Measurements from ENCODE around the gene CRYBG2.

Gene CRYBG2

DNA sequence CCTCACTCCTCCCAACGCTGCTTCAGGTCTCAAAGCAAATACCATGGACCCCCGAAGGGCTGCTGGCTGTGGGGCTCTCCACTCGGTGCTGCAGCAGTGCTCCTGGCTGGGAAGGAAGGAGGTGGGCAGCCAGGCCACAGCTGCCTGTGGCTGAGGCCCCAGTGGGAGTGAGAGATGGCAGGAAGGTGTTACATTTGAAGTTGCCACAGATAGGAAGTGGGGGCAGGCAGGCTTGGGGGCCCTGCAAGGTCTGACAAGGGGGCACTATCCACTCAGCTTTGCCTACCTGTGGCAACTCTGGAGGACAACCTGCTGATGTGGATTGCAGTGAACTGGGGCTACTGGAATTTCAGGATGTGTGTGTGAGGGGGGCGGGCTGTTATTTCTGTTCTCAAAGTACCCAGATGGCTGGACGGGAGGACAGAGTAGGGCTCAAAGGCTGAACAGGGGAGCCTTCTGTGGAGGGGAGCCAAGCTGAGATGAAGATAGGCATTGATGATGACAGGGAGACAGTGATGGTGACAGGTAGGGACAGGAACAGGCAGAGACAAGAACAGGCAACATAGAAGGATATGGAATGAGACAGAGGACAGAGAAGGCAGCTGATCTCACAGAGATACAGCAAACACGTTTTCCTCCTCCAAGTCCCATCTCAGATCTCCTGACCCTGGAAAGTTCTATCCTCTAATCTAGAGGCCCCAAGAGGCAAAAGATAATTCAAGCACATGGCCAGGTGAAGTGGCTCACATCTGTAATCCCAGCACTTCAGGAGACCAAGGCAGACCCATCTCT lies 16.9 kb upstream of the CRYBG2 start:
- DNase-seq: no peak

DNA sequence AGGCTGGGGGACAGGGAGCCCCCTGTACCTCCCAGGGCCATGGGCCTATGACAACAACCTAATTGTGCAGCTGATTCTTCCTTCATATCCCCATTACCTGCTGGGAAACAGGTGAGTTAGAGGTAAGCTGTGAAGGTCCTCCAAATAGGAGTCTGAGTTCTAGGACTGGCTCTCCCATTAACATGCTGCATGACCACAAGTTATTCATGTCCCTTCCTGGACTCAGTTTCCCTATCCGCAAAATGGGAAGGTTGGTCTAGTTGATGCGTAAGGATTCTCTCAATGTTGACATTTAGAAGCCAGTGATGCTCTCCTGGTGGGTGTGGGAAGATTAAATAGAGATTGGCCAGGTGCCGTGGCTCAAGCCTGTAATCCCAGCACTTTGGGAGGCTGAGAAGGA lies 14.6 kb upstream of the CRYBG2 start:
- no peak for DNase-seq

DNA sequence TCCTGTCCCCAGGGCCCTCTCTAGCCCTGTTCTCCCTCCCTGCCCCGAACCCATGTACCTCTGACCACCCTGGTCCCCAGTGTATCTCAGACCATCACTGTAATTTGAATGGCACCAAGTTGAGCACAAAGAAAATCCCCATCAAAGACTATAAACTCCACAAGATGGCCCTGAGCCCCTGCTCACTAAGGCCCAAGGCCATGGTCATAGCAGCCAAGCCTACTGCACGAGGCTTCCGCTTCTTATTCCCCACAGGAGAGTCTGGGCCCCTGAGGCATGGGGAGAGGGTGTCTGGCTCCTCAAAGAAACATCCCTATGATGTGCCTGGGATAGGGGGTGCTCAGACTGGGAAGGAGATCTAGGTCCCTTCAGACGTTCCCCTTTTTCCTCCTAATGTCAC lies 14.1 kb upstream of the CRYBG2 start:
- DNase-seq: no peak

DNA sequence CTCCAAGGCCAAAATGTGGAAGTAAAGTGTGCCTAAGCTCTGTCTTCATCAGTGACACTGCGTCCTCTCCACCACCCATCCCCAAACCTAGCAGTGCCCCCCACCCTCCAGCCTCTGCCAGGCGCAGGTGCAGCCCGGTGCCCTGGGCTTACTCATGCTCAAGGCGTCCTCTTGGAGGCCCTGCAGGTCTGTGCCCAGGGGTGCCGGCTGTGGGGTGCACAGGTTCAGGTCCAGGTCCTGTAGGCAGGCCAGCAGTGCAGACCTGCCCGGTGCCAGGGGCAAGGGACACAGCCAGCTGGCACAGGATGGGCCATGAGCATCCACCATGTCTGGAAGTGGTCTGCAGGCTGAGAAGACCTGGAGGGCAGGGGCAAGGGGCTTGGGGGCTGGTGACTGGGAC lies 13.5 kb upstream of the CRYBG2 start:
- no peak for DNase-seq

DNA sequence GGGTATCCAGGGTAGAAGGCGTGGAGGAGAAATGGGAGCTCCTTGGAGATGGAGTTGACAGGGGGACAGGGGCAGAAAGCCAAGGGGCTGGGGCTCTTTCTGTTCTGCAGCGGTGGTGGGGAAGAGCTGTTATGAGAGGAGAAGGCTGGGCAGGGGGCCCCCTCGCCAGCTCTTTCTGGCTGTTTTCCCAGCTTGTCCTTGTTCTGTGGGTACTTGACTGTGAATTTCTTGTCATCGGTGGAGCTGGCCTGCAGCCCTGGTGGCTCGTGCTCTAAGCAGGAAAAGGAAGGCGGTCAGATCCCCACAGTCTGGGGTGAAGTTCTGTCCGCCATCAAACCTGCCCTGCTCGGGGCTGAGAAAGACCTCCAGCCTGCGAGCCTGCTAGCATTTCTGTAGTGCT lies 11.0 kb upstream of the CRYBG2 start:
- DNase-seq: no peak

DNA sequence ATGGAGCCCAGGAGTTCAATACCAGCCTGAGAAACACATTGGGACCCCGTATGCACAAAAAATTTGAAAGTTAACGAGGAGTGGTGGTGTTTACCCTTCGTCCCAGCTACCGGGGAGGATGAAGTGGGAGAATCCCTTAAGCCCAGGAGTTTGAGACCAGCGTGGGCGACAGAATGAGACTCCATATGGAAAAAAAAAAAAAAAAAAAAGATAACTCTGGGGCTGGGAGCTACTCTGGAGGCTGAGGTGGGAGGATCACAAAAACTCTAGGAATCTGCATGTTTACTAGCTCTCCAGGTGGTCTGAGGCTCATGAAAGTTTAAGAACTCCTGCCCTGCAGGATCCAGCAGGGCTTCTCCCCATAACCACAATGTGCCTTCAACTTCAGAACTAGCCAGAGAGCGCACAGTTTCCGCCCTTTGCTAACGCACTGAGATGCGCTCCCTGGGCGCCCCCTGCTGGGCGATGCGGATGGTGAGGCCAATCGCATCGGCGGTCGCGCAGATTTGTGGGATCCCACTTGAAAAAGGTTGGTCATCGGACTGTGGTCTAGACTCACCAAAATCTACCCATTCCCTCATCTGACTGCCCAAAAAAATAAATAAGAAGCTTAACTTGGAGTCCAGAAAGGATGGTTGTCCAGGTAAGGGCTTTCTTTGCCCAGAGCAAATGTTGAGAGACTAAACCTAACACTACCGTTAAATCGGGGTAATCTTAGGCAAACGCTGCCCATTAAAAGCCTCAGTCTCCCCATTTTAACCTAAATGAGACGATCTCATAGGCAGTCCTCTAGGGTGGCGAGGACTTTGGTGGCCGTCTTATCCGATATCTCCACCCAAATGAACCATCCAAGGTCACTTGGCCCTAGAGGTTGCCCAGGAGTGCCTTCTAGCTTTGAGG lies 9.9 kb upstream of the CRYBG2 start:
- DNase-seq: no peak

DNA sequence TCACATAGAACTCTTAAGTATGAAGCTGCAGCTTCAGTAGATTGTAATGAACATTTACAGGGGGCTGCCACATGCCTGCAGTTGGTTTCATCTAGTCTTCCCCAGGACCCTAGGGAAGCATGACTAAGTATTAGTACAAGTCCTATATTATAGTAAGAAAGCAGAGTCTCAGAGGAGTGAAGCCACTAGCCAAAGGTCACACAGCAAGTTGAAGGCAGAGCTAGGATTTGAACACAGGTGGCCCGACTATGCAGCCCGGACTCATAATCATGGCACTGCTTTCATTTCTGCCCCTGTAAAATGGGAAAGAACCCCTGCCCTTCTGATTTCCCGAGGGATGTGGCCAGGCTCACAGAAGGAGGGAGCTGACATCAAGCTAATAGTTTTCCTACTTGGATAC lies 8.4 kb upstream of the CRYBG2 start:
- no peak for DNase-seq

DNA sequence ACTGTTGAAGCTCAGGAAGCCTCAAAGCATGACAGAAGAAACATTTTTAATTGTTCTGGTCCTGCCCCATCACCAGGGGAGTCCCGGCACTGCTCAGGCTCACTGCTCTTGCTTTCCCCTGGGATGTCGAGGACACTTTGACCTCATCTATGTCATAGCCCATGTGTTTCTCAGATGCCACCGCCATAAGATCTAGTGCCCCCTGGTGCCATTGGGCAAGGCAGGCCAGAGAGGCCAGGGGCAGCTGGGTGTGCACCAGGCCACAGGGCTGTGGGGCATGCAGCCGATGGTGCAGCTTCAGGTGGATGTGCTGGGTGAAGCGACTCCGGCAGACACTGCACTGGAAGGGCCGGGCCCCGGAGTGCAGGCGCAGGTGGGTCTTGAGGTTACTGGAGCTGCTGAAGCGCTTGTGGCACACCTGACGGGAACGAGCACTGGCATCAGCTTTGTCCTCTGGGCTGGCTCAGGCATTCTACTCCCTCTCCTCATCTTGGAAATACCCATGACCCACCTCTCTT lies 7.7 kb upstream of the CRYBG2 start:
- no peak for DNase-seq

DNA sequence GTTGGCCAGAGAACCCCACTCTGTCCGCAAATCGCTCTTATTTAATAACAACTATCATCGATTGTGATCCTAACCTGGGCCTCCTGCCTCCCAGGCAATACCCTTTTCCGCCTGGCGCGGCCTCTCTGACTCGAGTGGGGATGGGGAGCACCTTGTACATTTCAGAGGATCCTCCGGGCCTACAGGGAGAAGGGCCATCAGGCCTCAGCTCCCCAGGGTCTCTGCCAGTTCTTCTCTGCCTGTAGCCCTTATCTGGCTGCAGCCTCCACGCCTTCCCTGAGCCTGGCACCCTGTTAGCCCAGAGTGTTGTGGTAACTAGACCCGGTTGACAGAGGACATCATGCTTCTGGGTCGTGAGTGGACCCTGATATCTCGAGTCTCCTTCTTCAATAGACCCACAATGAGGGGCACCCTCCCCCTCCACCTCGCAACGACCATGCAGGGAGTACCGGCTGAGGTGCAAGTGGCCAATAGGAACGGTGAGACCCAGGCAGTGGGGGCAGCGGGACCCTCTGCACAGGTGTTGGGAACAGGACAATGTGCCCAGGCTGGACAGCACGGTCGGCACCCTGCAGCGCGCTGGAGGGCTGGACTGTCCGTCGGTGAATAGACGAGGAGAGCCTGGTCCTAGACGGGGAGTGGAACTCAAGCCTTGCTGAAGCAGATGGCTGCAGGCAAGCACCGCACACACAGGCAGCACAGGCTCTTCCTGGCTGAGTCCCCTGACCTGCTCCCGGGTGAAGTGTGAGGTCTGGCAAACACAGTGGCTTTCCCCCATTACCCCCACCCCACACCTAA lies 7.1 kb upstream of the CRYBG2 start:
- no peak for DNase-seq

DNA sequence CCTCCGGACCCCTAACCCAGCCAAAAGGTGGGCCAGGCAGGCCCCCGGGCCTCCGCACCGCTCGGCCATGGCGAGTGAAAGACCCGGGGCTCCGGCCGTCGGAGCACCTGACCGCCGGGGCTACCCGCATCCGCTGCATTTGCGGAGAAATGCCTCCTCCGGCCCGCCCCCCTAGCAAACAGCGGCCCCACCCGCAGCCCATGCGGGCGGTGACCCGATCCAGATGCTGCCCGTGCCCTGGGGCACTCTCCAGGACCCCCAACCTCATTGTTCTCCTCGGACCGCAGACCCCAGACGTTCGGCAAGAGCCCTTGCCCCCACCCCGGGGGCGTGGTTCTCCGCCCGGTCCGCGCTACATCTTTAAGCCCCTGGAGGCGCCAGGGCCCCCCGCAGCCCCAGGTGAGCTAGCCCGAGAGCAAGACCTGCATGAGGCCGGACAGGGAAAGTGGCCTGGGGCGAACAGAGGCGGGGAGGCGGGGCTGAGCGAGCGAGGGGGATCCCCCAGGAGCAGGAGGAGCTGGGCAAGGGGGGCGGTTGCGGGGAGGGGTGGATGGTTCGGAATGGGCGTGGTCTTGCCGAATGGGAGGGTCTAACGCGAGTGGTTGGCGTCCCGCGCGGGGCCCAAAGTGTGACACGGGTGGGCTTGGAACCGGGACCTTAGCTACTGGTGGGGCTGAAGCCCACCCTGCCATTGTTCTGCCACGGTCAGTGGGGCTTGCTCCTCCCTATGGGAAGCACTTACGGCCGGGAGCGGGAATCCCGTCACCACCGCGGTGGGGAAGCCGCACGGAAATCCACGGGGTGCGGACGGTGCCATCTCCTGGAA lies 6.3 kb upstream of the CRYBG2 start:
- no peak for DNase-seq

DNA sequence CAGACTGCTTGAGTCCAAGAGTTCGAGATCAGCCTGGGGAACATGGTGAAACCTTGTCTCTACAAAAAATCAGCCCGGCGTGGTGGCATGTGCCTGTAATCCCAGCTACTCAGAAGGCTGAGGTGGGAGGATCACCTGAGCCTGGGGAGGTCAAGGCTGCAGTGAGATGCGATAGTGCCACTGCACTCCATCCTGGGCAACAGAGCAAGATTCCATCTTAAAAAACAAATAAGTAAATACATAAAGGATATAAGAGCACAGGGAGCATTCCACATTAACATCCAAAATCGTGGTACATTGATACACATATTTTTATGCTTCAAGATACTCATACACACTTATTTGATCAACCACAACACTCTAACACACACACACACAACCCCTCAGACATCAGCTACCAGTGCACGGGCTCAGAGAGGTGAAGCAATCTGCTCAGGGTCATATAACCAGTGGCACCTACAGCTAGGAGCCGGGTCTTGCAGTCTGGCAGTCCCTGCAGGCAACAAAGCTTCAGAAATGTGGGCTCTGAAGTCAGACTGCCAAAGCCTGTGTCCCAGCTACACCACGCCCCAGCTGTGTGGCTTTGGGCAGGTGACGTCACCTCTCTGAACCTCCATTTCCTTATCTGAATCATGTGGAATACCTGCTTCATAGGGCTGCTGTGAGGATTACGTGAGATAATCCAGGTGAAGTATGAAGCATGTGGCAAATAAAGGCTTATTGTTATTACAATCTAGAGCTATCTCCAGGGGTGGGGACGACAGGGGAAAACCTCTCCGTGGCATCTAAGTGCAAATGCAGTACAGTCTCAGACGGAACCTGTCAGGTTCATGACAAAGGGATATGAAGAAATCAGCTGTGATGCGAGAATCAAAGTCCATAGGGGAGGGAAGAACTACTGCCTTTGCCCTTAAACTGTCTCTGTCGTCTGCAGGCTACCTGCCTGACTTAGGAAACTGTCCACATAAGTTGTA lies 4.8 kb upstream of the CRYBG2 start:
- no peak for DNase-seq

DNA sequence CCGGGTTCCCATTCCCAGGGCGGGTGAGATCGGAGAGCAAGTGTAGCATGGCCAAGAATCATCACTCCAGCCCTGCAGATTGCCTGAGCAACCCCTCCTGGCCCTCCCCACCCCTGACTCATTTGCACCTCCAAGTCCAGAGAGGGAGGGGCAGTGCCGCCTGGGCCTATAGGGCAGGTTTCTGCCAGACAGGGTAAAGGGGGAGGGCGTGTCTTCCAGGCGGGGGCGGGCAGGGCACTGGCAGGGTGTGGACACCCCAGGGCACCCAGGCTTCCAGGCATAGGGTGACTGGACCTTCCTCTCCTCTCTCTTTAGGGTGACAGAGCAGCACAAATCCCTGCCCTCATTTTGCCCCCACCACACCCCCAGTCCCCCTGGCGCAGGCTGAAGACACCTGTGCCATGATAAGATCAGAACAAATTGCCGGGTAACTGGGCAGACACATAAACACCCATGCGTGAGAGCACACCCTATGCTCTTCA lies 3.2 kb upstream of the CRYBG2 start:
- DNase-seq: no peak

DNA sequence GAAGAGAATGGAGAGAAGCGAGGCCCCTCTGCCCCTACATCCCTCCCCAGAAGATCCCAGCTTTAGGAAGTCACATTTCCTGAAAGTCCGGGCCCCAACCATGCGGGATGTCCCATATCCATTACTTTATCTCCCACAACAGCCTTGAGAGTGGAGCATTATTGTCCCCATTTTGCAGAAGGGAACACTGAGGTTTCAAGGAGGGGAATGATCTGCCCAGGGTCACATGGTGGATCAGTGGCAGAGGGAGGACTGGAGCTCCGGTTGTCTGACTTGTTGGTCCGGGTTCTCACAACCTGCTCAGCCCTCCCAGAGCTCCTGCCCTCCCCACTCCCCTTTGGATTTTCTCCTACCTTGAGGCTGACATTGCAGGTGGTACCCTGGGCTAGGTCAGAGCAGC lies 2.2 kb upstream of the CRYBG2 start:
- no peak for DNase-seq

DNA sequence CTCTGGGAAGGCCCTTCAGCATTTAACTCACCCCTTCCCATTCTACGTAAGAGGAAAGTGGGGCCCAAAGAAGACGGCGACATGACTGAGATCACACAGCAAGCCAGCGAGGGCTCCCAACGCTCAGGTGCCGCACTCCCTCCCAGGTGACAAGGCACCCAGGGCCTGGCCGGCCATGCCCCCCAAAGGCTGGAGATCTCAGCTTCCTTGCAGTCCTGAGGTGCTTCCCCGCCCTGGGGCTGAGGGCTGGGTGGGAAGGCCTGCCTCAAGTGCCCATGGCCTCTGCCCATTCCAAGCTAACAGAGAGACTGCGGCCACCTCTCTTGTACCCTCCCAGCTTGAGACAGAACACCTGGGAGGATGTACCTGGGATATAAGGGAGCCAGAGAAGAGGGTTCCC lies 1.0 kb upstream of the CRYBG2 start:
- no peak for DNase-seq

DNA sequence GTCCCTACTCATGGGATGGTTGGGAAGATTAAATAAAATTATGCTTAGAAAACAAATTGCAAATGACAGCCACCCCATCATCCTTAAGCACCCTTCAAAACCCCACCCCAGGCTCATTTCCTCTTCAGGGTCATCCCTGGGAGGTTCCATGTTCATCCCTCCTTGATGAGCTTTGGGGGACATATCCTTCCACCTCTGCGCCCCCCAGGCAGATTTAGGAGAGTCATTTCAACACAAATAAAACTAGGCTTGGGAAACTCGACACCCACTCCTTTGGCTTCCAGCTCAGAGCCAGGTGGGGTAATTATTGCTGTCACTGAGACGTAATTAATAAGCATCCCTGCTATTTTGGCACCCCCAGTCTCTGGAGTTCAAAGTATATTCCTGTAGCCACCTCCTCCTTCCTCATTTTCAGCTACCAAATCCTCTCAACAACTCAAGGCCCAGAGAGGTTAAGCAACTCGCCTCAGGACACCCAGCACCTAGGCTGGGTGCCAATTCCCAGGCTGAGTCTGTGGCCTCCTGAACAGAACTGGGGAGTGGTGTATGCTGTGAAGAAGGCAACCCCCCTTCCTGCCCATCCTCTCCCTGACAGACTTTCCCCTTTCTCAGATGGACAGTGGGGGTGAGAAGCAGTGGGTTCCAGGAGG lies 595 bp downstream of the CRYBG2 start:
- DNase-seq: no peak

DNA sequence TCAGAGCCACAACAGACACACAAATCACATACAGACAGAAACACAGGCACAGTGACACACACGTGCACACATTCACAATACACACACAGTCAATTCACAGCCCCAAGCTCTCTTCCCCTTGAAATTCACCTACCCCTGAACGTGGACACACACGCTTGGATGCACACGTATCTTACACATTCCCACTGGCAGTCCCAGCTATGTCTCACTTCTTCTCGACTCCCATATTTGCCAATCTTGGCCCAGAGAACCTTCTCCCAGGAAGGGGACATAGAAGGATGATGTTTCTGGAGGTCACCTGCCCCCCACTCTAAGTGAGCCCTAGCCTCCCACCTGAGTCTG lies 1.6 kb downstream of the CRYBG2 start:
- DNase-seq: no peak

DNA sequence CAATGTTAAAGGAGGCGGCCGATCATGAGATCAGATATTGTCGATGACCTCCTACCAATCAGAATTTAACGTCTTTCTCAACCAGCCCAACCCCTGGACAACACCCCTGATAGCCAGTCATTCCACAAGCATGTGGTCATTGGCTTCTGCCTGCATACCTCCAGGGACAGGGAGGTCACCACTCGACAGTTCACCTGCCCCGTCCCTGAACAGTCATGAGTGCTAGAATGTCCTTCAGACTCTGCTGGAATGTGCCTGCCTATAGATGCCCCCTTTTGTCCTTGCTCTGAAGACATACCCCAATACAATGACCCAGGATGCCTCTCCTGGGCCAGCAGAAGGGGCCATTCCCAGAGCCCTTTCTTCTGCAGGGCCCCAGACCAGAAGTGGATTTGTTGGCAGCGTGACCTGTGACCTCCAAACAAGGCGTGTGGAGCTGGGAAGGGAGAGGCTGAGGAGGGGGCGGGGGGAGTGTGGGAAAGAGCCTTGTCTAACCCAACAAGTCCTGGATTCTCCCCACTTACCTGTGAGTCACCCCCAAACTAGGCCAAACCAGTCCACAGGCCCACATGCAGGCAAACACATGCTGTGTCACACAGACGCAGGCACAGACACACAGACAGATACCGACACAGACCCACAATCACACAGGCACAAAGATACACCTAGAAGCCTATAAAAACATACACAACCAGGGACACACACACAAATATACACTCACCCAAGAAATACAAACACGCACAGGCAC lies 2.2 kb downstream of the CRYBG2 start:
- no peak for DNase-seq

DNA sequence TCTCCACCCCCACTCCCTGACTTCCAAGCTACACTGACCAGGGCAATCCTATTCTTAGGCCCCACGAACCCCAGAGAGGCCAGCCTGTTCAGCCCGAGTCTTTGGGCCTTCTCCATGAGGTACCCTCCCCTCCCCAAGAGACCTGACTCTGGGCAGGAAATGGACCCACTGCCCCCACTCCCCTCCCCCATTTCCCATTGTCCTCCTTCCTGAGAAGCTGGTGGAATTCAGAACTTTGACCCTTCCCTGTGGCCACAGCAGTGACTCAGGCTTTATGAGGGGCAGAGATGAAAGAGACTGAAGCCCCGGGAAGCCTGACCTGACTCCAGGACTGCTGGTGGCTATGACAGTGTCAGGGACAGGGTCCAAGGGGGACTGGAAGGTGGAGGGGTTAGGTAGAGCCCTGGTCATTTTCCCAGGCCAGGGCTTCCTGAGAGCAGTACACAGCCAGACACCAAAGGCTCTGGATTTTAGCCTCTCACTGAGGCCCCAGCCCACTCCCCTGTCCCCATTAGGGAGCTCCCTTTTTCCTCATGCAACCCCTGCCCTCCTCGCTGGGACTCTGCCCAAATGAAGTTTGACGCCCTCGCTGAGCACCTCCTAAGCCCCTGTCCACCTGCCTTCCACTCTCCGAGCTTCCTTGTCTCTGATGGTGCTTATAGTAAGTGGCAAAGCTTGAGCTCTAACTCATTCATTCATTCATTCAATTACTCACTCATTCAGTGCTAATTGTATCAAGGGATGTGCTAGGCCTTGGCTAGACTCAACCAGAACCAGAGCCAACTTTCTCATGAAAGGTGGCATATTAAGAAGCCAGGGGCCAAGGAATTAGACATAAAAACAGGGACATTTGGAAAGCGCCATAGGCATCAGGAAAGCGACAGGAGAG lies 3.0 kb downstream of the CRYBG2 start:
- no peak for DNase-seq

DNA sequence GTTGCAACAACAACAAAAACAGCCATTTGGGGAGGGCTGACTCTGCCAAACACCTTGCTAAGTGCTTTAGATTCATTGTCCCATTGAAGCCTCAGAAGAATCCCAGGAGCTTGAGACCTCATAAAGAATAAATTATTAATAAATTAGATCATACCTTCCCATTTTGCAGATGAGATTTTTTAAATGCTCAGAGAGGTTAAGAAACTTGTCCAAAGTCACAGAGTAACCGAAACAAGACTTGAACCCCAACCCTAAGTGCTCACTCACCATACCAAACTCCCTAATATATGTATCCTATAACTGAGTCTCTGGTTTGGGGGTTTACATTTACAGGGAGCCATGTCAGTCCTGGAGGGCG lies 3.6 kb downstream of the CRYBG2 start:
- no peak for DNase-seq

Data from NCI-H187 treated with DMSO at 0.1 percent for 48 hours (cell line).